WTC11 (cell line): ENCODE data around the gene ADCY2.

Source experiments
- ESRRA ChIP-seq: sonication (generic); formaldehyde crosslinking; IDR thresholded peaks from 2 replicates; pipeline ENCODE4 v1.8.1; 2022; ENCODE audit warnings: mild to moderate bottlenecking, missing genetic modification reagents, borderline replicate concordance
- FOXJ3 ChIP-seq: sonication (generic); formaldehyde crosslinking; IDR thresholded peaks from 2 replicates; pipeline ENCODE4 v1.9.0; 2021; ENCODE audit warnings: missing genetic modification reagents, mild to moderate bottlenecking, borderline replicate concordance
- TEAD4 ChIP-seq: sonication (generic); formaldehyde crosslinking; IDR thresholded peaks from 2 replicates; pipeline ENCODE4 v1.8.0; 2022; ENCODE audit warnings: mild to moderate bottlenecking, missing genetic modification reagents
- ZBTB21 ChIP-seq: sonication (generic); formaldehyde crosslinking; IDR thresholded peaks from 2 replicates; pipeline ENCODE4 v1.8.1; 2023; ENCODE audit warnings: mild to moderate bottlenecking, missing genetic modification reagents, borderline replicate concordance
- TF ChIP-seq, protein P1 (sequence below): fragments of 200-600 bp; IDR thresholded peaks from 2 replicates; pipeline ENCODE4 v1.8.0; 2022; ENCODE audit warnings: antibody characterized with exemption

GRCh38 chr5:7501061-7501460 lies 105.1 kb downstream of the ADCY2 start:
- no peak for TF ChIP-seq FOXJ3 (CRISPR knock-in tag)
- no peak for TF ChIP-seq ESRRA (CRISPR knock-in tag)
- TF ChIP-seq TEAD4 (CRISPR knock-in tag): no peak
- no peak for TF ChIP-seq ZBTB21 (CRISPR knock-in tag)
- TF ChIP-seq, protein P1, sequence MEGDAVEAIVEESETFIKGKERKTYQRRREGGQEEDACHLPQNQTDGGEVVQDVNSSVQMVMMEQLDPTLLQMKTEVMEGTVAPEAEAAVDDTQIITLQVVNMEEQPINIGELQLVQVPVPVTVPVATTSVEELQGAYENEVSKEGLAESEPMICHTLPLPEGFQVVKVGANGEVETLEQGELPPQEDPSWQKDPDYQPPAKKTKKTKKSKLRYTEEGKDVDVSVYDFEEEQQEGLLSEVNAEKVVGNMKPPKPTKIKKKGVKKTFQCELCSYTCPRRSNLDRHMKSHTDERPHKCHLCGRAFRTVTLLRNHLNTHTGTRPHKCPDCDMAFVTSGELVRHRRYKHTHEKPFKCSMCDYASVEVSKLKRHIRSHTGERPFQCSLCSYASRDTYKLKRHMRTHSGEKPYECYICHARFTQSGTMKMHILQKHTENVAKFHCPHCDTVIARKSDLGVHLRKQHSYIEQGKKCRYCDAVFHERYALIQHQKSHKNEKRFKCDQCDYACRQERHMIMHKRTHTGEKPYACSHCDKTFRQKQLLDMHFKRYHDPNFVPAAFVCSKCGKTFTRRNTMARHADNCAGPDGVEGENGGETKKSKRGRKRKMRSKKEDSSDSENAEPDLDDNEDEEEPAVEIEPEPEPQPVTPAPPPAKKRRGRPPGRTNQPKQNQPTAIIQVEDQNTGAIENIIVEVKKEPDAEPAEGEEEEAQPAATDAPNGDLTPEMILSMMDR: no peak
